ENCODE measurements around the gene TBC1D2B.
"Not testable (repeated sequence)": the region's sequence is repeated elsewhere in the genome, so short reads cannot be mapped to it uniquely, and the experiment has no call there.

Gene TBC1D2B

GRCh38 chr15:77985031-77985930, 92.2 kb downstream of the TBC1D2B start:
- DNase-seq = no peak

GRCh38 chr15:77984446-77984861, 93.1 kb downstream of the TBC1D2B start:
- DNase-seq = no peak

GRCh38 chr15:77983708-77984445, 93.6 kb downstream of the TBC1D2B start:
- DNase-seq = no peak

- DNase-seq = no peak
These were observed 94.3 kb downstream of the TBC1D2B start for GRCh38 chr15:77983091-77983707.

- DNase-seq = no peak
These were observed 95.4 kb downstream of the TBC1D2B start for GRCh38 chr15:77982127-77982490.

- DNase-seq = no peak
These were observed 96.0 kb downstream of the TBC1D2B start for GRCh38 chr15:77981281-77982126.

- not testable (repeated sequence) for DNase-seq
These were observed 96.8 kb downstream of the TBC1D2B start for GRCh38 chr15:77980674-77981073.

- DNase-seq = no peak
These were observed 97.4 kb downstream of the TBC1D2B start for GRCh38 chr15:77980098-77980497.

- not testable (repeated sequence) for DNase-seq
These were observed 98.4 kb downstream of the TBC1D2B start for GRCh38 chr15:77979157-77979556.

GRCh38 chr15:77978759-77979145, 98.8 kb downstream of the TBC1D2B start:
- DNase-seq = not testable (repeated sequence)

GRCh38 chr15:77977903-77978758, 99.4 kb downstream of the TBC1D2B start:
- DNase-seq = not testable (repeated sequence)

GRCh38 chr15:77976760-77977525, 100.6 kb downstream of the TBC1D2B start:
- not testable (repeated sequence) for DNase-seq

- not testable (repeated sequence) for DNase-seq
These were observed 101.4 kb downstream of the TBC1D2B start for GRCh38 chr15:77976095-77976450.

- DNase-seq = no peak
These were observed 102.0 kb downstream of the TBC1D2B start for GRCh38 chr15:77975332-77976094.

- DNase-seq = no peak
These were observed 102.8 kb downstream of the TBC1D2B start for GRCh38 chr15:77974416-77975331.

- DNase-seq = no peak
These were observed 103.5 kb downstream of the TBC1D2B start for GRCh38 chr15:77974098-77974414.

- DNase-seq = not testable (repeated sequence)
These were observed 104.0 kb downstream of the TBC1D2B start for GRCh38 chr15:77973273-77974097.

- DNase-seq = not testable (repeated sequence)
These were observed 104.8 kb downstream of the TBC1D2B start for GRCh38 chr15:77972706-77973105.

Measured in COR-L47 (cell line).